ENCODE results near the gene GABRB2.

DNA sequence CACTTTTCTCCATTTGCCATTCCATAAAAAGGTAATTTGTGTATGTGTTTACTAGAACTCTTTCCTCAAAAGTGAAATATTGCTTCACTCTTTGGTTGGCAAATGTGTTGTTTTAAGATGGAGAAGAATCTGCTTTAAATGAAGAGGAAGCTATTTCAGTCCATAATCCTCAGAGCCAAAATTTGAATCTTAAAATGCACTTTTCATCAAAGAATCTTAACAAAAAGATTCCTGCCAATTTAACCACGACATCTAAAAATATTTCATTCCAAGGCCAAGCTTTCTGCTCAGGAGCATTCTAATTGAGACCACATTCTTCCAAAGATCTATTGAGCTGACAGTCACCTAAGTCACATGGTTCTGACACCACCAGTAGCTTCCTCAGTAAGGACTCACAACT, 7.5 kb downstream of the GABRB2 start:
- TF ChIP-seq CTCF (IDR thresholded peaks at IDR 0.05; ENCODE audit: low read length) (no peak), EZH2 (IDR thresholded peaks at IDR 0.05; ENCODE audit: borderline replicate concordance, low read length) (no peak)
